Neural cell (in vitro differentiated cells): Measurements from ENCODE around the gene HUWE1. TPM values are rescaled to one million over a fixed set of nuclear protein-coding genes. Genes with fewer than 3 reads are reported as not detected.

Experiments used
- H2AFZ ChIP-seq: fragments of 200-600, 300-800 bp; sonication (generic), shearing (Covaris generic); 2 replicates; pipeline ENCODE4 v1.6.0; 2014; ENCODE audit warnings: low read depth, mild to moderate bottlenecking, antibody characterized with exemption, low read length, moderate library complexity
- H3F3A ChIP-seq: fragments of 200-600 bp; shearing (Covaris generic); 2 replicates; pipeline ENCODE4 v1.6.1; 2016; ENCODE audit warnings: mild to moderate bottlenecking, moderate library complexity, mixed read lengths, antibody characterized with exemption, low read length; ENCODE audit not compliant: insufficient read depth, poor library complexity, severe bottlenecking
- H3K27ac ChIP-seq: fragments of 200-600, 300-800 bp; sonication (generic), shearing (Covaris generic); 2 replicates; pipeline ENCODE4 v1.5.1; 2014; ENCODE audit warnings: mild to moderate bottlenecking, low read length, moderate library complexity
- H3K27me3 ChIP-seq: fragments of 300-800, 200-600 bp; sonication (generic), shearing (Covaris generic); 2 replicates; pipeline ENCODE4 v1.6.0; 2014; ENCODE audit warnings: mild to moderate bottlenecking, low read depth, low read length, moderate library complexity; ENCODE audit not compliant: insufficient read depth
- H3K36me3 ChIP-seq: fragments of 300-800, 200-600 bp; sonication (generic), shearing (Covaris generic); 2 replicates; pipeline ENCODE4 v1.5.1; 2014; ENCODE audit warnings: mild to moderate bottlenecking, antibody characterized with exemption, low read length, moderate library complexity; ENCODE audit not compliant: insufficient read depth
- H3K4me2 ChIP-seq: fragments of 300-800, 200-600 bp; sonication (generic), shearing (Covaris generic); 2 replicates; pipeline ENCODE4 v1.6.0; 2014; ENCODE audit warnings: mild to moderate bottlenecking, low read length
- H3K4me3 ChIP-seq: fragments of 300-800, 200-600 bp; sonication (generic), shearing (Covaris generic); 2 replicates; pipeline ENCODE4 v1.5.1; 2014; ENCODE audit warnings: mild to moderate bottlenecking, low read length, moderate library complexity
- H3K79me2 ChIP-seq: fragments of 200-600 bp; shearing (Covaris generic); replicated peaks from 2 replicates; pipeline ENCODE4 v1.6.0; 2014; ENCODE audit warnings: mild to moderate bottlenecking, low read length, moderate library complexity; ENCODE audit not compliant: insufficient read depth
- H3K9ac ChIP-seq: fragments of 300-800, 200-600 bp; sonication (generic), shearing (Covaris generic); 2 replicates; pipeline ENCODE4 v1.6.1; 2016; ENCODE audit warnings: mild to moderate bottlenecking, low read length, mixed read lengths
- H3K9me2 ChIP-seq: fragments of 200-600 bp; shearing (Covaris generic); 2 replicates; pipeline ENCODE4 v1.6.1; 2016; ENCODE audit warnings: mild to moderate bottlenecking, low read length, mixed read lengths; ENCODE audit not compliant: insufficient read depth
- H3K9me3 ChIP-seq: fragments of 200-600, 300-800 bp; sonication (generic), shearing (Covaris generic); 2 replicates; pipeline ENCODE4 v1.6.1; 2016; ENCODE audit warnings: mild to moderate bottlenecking, mixed run types, low read length, moderate library complexity, mixed read lengths
- H4K20me1 ChIP-seq: fragments of 200-600 bp; shearing (Covaris generic); 2 replicates; pipeline ENCODE4 v1.6.1; 2016; ENCODE audit warnings: mild to moderate bottlenecking, mixed run types; ENCODE audit not compliant: insufficient read depth
- EP300 ChIP-seq: fragments of 450-650 bp; conservative IDR thresholded peaks from 2 replicates; pipeline ENCODE4 v1.6.1; 2014; ENCODE audit warnings: antibody characterized with exemption, mild to moderate bottlenecking, moderate library complexity; ENCODE audit not compliant: poor library complexity, severe bottlenecking
- EZH2 ChIP-seq: fragments of 200-600, 300-800 bp; shearing (Covaris generic), sonication (generic); IDR thresholded peaks from 2 replicates; pipeline ENCODE4 v1.6.1; 2014; ENCODE audit warnings: antibody characterized with exemption, low read length, borderline replicate concordance, mild to moderate bottlenecking; ENCODE audit not compliant: insufficient read depth, poor library complexity, severe bottlenecking
- MXI1 ChIP-seq: fragments of 450-650 bp; conservative IDR thresholded peaks from 2 replicates; pipeline ENCODE4 v1.6.1; 2014; ENCODE audit warnings: antibody characterized with exemption, mild to moderate bottlenecking; ENCODE audit not compliant: poor library complexity, severe bottlenecking
- POLR2AphosphoS5 ChIP-seq: IDR thresholded peaks from 2 replicates; pipeline ENCODE4 v1.6.1; 2012
- RAD21 ChIP-seq: fragments of 450-650 bp; conservative IDR thresholded peaks from 2 replicates; pipeline ENCODE4 v1.6.1; 2014; ENCODE audit warnings: antibody characterized with exemption, mild to moderate bottlenecking, moderate library complexity
- SMC3 ChIP-seq: fragments of 450-650 bp; conservative IDR thresholded peaks from 2 replicates; pipeline ENCODE4 v1.6.1; 2014; ENCODE audit warnings: antibody characterized with exemption, mild to moderate bottlenecking, moderate library complexity; ENCODE audit not compliant: poor library complexity
- TAF1 ChIP-seq: IDR thresholded peaks from 2 replicates; pipeline ENCODE4 v1.6.1; 2012; ENCODE audit warnings: low read depth
- polyA plus RNA-seq: library from polyadenylated mRNA; depleted of rRNA; stranded (reverse); fragments of >200 nt; gene quantifications from 2 replicates; pipeline ENCODE4 v1.2.3, GENCODE V29; 2014
- TF ChIP-seq, protein P1 (sequence below): IDR thresholded peaks from 2 replicates; pipeline ENCODE4 v1.6.1; 2012; ENCODE audit warnings: borderline replicate concordance
- TF ChIP-seq, protein P2 (sequence below): fragments of 450-650 bp; IDR thresholded peaks from 2 replicates; pipeline ENCODE4 v1.5.1; 2014; ENCODE audit warnings: antibody characterized with exemption, mild to moderate bottlenecking, moderate library complexity; ENCODE audit not compliant: poor library complexity, severe bottlenecking

HUWE1 gene
- polyA plus RNA-seq, 1 donor from 2014 or later, result 25.0 TPM

DNA sequence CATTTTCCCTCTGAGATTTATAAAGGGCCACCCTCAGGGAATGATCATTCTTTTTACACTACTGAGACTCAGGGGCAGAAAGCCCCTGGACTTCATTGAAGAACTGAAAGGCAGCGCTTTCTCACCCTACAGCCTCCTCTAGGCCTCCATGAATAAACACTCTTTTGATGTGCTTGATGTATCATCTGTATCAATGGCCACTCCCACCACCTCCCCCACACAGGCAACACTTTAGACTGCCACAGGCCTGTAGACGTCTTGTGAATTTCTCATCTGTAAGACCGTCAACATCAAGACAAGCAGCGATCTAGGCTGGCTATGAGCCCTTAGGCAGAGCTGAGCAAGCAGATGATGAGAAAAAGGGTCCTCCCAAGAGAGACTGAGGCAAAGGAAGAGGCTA lies 123.2 kb downstream of the HUWE1 start:
- Histone ChIP-seq H3K4me3 (no peak overlapping the region), H4K20me1 (no peaks in the 10 kb centered on the region), H3K9me3 (no peaks in the 10 kb centered on the region), H3F3A (no peaks in the 10 kb centered on the region), H3K79me2 (no peaks in the 10 kb centered on the region), H3K27me3 (no peaks in the 10 kb centered on the region), H3K4me2 (no peak overlapping the region), H2AFZ (no peak overlapping the region), H3K36me3 (no peaks in the 10 kb centered on the region), H3K9ac (no peak overlapping the region), H3K27ac (no peak overlapping the region), H3K9me2 (no peaks in the 10 kb centered on the region)
- TF ChIP-seq SMC3 (no peak), TAF1 (no peak), EZH2 (no peak), MXI1 (no peak), POLR2AphosphoS5 (no peak), EP300 (no peak), RAD21 (no peak)
- TF ChIP-seq, protein P1, sequence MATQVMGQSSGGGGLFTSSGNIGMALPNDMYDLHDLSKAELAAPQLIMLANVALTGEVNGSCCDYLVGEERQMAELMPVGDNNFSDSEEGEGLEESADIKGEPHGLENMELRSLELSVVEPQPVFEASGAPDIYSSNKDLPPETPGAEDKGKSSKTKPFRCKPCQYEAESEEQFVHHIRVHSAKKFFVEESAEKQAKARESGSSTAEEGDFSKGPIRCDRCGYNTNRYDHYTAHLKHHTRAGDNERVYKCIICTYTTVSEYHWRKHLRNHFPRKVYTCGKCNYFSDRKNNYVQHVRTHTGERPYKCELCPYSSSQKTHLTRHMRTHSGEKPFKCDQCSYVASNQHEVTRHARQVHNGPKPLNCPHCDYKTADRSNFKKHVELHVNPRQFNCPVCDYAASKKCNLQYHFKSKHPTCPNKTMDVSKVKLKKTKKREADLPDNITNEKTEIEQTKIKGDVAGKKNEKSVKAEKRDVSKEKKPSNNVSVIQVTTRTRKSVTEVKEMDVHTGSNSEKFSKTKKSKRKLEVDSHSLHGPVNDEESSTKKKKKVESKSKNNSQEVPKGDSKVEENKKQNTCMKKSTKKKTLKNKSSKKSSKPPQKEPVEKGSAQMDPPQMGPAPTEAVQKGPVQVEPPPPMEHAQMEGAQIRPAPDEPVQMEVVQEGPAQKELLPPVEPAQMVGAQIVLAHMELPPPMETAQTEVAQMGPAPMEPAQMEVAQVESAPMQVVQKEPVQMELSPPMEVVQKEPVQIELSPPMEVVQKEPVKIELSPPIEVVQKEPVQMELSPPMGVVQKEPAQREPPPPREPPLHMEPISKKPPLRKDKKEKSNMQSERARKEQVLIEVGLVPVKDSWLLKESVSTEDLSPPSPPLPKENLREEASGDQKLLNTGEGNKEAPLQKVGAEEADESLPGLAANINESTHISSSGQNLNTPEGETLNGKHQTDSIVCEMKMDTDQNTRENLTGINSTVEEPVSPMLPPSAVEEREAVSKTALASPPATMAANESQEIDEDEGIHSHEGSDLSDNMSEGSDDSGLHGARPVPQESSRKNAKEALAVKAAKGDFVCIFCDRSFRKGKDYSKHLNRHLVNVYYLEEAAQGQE, result no peak
- TF ChIP-seq, protein P2, sequence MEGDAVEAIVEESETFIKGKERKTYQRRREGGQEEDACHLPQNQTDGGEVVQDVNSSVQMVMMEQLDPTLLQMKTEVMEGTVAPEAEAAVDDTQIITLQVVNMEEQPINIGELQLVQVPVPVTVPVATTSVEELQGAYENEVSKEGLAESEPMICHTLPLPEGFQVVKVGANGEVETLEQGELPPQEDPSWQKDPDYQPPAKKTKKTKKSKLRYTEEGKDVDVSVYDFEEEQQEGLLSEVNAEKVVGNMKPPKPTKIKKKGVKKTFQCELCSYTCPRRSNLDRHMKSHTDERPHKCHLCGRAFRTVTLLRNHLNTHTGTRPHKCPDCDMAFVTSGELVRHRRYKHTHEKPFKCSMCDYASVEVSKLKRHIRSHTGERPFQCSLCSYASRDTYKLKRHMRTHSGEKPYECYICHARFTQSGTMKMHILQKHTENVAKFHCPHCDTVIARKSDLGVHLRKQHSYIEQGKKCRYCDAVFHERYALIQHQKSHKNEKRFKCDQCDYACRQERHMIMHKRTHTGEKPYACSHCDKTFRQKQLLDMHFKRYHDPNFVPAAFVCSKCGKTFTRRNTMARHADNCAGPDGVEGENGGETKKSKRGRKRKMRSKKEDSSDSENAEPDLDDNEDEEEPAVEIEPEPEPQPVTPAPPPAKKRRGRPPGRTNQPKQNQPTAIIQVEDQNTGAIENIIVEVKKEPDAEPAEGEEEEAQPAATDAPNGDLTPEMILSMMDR, result no peak

DNA sequence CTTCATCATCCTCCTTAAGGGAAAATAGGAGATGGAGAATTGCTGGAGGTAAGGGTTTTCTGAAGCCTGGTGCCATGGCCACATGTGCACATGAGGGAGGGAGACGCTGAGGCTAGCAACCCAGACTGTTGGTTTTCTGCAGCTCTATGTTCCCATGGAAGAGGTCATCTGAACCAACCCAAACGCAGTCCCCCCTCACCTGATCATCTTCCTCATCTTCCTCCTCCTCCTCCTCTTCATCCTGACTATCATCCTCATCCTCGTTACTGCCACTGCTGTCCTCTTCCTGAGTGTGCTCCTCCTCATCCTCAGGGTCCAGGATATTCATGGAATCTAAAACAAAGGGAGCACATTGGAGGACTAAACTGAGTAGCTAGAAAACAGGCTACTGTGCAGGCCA lies 124.6 kb downstream of the HUWE1 start:
- Histone ChIP-seq H3K4me3 (no peak overlapping the region), H3K27ac (no peak overlapping the region), H3K79me2 (no peaks in the 10 kb centered on the region), H2AFZ (no peak overlapping the region), H3K36me3 (no peaks in the 10 kb centered on the region), H3K4me2 (no peak overlapping the region), H3K27me3 (no peaks in the 10 kb centered on the region), H3K9ac (no peak overlapping the region), H3F3A (no peaks in the 10 kb centered on the region), H3K9me2 (no peaks in the 10 kb centered on the region), H4K20me1 (no peaks in the 10 kb centered on the region), H3K9me3 (no peaks in the 10 kb centered on the region)
- TF ChIP-seq POLR2AphosphoS5 (no peak), RAD21 (no peak), EP300 (no peak), TAF1 (no peak)
- TF ChIP-seq, protein P2, result no peak
